Upper lobe of right lung (tissue), 1 donor: ENCODE data around the gene FOSL2. TPM values are rescaled to one million over a fixed set of nuclear protein-coding genes. Genes with fewer than 3 reads are reported as not detected.
A peak's percentile ranks its signal among the peaks of the same experiment; 100 is the strongest.

Experiments
- ATAC-seq: fragments of 200-7000 bp; cut with Tn5 transposase; one replicate; pipeline ENCODE4 v1.9.1; 2020; ENCODE audit warnings: mild to moderate bottlenecking, moderate library complexity
- DNase-seq: peaks from one replicate; pipeline ENCODE4 v3.0.0-alpha.2; 2020
- H3K27ac ChIP-seq: fragments of 200-600 bp; one replicate; pipeline ENCODE4 v1.8.0; 2022
- H3K27me3 ChIP-seq: fragments of 200-600 bp; one replicate; pipeline ENCODE4 v1.8.0; 2022; ENCODE audit warnings: mild to moderate bottlenecking
- H3K36me3 ChIP-seq: fragments of 200-600 bp; one replicate; pipeline ENCODE4 v1.8.0; 2022
- H3K4me1 ChIP-seq: fragments of 200-600 bp; one replicate; pipeline ENCODE4 v1.8.0; 2022
- H3K4me3 ChIP-seq: fragments of 200-600 bp; one replicate; pipeline ENCODE4 v1.8.0; 2022; ENCODE audit warnings: mild to moderate bottlenecking
- H3K9me3 ChIP-seq: fragments of 200-600 bp; one replicate; pipeline ENCODE4 v1.8.0; 2022
- CTCF ChIP-seq: fragments of 200-600 bp; IDR thresholded peaks from one replicate; pipeline ENCODE4 v1.8.0; 2022; ENCODE audit warnings: antibody characterized with exemption
- intact Hi-C: fragments of 100-400 bp; cut with DNase I; formaldehyde crosslinking; loops from one replicate; pipeline ENCODE4 v1.11.0; 2022
- total RNA-seq: library from RNA; stranded (reverse); fragmentation: NEBNext Ultra II Directional; extraction: Animal tissue kit (Norgen Biotek cat#: 25700); gene quantifications from one replicate; pipeline ENCODE4 v1.2.1, GENCODE V29; 2021
- donor health status: DM: no; HTN: yes; CAD: no; lungs with severe emphysema.

Gene FOSL2
- total RNA-seq, 1 donor from 2014 or later, result 123 TPM

GRCh38 chr2:28414583-28414982 lies 21.9 kb downstream of the FOSL2 start:
- no peak for TF ChIP-seq CTCF
- H3K27me3 ChIP-seq, result no peaks in the 10 kb centered on the region
- H3K4me1 ChIP-seq, result peaks cover 21% of the 10 kb centered on the region
- no peak for DNase-seq
- H3K27ac ChIP-seq, result no peak overlapping the region
- ATAC-seq, result no peak
- peaks cover 80% of the 10 kb centered on the region for H3K36me3 ChIP-seq
- no peaks in the 10 kb centered on the region for H3K9me3 ChIP-seq
- H3K4me3 ChIP-seq, result no peak overlapping the region
- intact Hi-C loops, result no loop called here

GRCh38 chr2:28415010-28415409 lies 22.4 kb downstream of the FOSL2 start:
- no peak for ATAC-seq
- peak; percentile 56 for DNase-seq
- no peak for TF ChIP-seq CTCF
- Histone ChIP-seq H3K9me3 (no peaks in the 10 kb centered on the region), H3K4me3 (no peak overlapping the region), H3K4me1 (peaks cover 17% of the 10 kb centered on the region), H3K36me3 (peaks cover 76% of the 10 kb centered on the region), H3K27ac (no peak overlapping the region), H3K27me3 (no peaks in the 10 kb centered on the region)
- intact Hi-C loops, result no loop called here

- ATAC-seq, result no peak
- H3K27ac ChIP-seq, result no peak overlapping the region
- H3K9me3 ChIP-seq, result no peaks in the 10 kb centered on the region
- peaks cover 16% of the 10 kb centered on the region for H3K4me1 ChIP-seq
- intact Hi-C loops, result no loop called here
- no peak overlapping the region for H3K4me3 ChIP-seq
- no peak for TF ChIP-seq CTCF
- no peak for DNase-seq
- H3K27me3 ChIP-seq, result no peaks in the 10 kb centered on the region
- peaks cover 69% of the 10 kb centered on the region for H3K36me3 ChIP-seq
Observed at GRCh38 chr2:28415715-28416114, 23.1 kb downstream of the FOSL2 start.

GRCh38 chr2:28419003-28419402 lies 26.3 kb downstream of the FOSL2 start:
- peaks cover 36% of the 10 kb centered on the region for H3K36me3 ChIP-seq
- DNase-seq (no peak), ATAC-seq (no peak)
- no peak overlapping the region for H3K4me3 ChIP-seq
- no peak for TF ChIP-seq CTCF
- H3K27ac ChIP-seq, result no peak overlapping the region
- H3K9me3 ChIP-seq, result no peaks in the 10 kb centered on the region
- intact Hi-C loops, result no loop called here
- no peaks in the 10 kb centered on the region for H3K27me3 ChIP-seq
- peaks cover 17% of the 10 kb centered on the region for H3K4me1 ChIP-seq

GRCh38 chr2:28419443-28420270 lies 27.0 kb downstream of the FOSL2 start:
- H3K9me3 ChIP-seq, result no peaks in the 10 kb centered on the region
- no peak for TF ChIP-seq CTCF
- no peak for ATAC-seq
- no peak overlapping the region for H3K4me3 ChIP-seq
- H3K27me3 ChIP-seq, result no peaks in the 10 kb centered on the region
- no peak for DNase-seq
- no peak overlapping the region for H3K27ac ChIP-seq
- intact Hi-C loops, result no loop called here
- H3K4me1 ChIP-seq, result peaks cover 19% of the 10 kb centered on the region
- H3K36me3 ChIP-seq, result peaks cover 30% of the 10 kb centered on the region
